ENCODE data around the gene AIRE.

The AIRE gene

DNA sequence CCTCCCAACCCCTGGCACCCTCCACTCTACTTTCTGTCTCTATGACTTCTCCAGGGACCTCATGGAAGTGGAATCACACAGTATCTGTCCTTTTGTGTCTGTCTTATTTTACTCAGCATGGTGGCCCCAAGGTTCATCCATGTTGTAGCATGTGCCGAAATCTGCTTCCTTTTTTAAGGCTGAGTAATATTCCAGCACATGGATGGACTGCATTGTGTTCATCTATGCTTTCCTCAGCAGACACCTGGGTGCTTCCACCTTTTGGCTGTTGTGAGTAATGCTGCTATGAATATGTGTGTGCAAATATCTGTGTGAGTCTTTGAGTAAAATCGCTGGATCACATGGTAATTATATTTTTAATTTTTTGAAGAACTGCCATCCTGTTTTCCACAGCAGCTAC lies 12.6 kb downstream of the AIRE start:
- TF ChIP-seq, protein P1, sequence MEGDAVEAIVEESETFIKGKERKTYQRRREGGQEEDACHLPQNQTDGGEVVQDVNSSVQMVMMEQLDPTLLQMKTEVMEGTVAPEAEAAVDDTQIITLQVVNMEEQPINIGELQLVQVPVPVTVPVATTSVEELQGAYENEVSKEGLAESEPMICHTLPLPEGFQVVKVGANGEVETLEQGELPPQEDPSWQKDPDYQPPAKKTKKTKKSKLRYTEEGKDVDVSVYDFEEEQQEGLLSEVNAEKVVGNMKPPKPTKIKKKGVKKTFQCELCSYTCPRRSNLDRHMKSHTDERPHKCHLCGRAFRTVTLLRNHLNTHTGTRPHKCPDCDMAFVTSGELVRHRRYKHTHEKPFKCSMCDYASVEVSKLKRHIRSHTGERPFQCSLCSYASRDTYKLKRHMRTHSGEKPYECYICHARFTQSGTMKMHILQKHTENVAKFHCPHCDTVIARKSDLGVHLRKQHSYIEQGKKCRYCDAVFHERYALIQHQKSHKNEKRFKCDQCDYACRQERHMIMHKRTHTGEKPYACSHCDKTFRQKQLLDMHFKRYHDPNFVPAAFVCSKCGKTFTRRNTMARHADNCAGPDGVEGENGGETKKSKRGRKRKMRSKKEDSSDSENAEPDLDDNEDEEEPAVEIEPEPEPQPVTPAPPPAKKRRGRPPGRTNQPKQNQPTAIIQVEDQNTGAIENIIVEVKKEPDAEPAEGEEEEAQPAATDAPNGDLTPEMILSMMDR (IDR thresholded peaks at IDR 0.05; ENCODE audit: insufficient read depth, low read length, poor library complexity, severe bottlenecking): no peak
- no peak for TF ChIP-seq EZH2phosphoT487 (conservative IDR thresholded peaks at IDR 0.05; ENCODE audit: low read length)
- Histone ChIP-seq H3K4me3 (ENCODE audit: insufficient read depth, low read length, poor library complexity, severe bottlenecking) (no peak overlapping the region), H4K20me1 (ENCODE audit: low read depth, low read length) (no peaks in the 10 kb centered on the region; the same call in 1 of the 2 replicates), H3K9ac (ENCODE audit: low read length) (no peak overlapping the region), H3K27ac (ENCODE audit: low read depth, low read length) (no peak overlapping the region), H3K79me2 (ENCODE audit: insufficient read depth, low read length) (peaks cover 21% of the 10 kb centered on the region), H2AFZ (ENCODE audit: low read depth, low read length, severe bottlenecking) (no peak overlapping the region), H3K4me2 (ENCODE audit: low read depth, low read length, poor library complexity, severe bottlenecking) (no peak overlapping the region), H3K9me2 (replicated peaks; ENCODE audit: insufficient read depth, low read length) (no peaks in the 10 kb centered on the region), H3K27me3 (ENCODE audit: low read length) (no peaks in the 10 kb centered on the region), H3F3A (ENCODE audit: insufficient read depth) (peaks cover 6% of the 10 kb centered on the region), H3K9me3 (ENCODE audit: insufficient read depth, low read length) (no peaks in the 10 kb centered on the region), H3K36me3 (ENCODE audit: low read length) (no peaks in the 10 kb centered on the region)

DNA sequence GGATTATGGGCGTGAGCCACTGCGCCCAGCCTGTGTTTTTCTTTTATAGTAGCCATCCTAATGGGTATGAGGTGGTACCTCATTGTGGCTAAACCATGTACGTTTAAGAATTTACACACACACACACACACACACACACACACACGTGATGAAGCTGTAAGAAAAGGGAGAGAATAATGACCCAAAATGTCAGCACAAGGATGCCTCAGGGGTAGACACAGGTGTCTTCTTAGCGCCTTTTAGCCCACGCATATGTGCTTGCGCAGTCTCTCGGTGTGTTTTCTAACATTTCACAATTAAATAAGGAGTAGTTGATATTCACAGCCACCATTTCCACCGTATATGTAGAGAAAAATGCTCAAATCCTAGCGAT lies 13.4 kb downstream of the AIRE start:
- Histone ChIP-seq H2AFZ (ENCODE audit: low read depth, low read length, severe bottlenecking) (peak overlapping the region; percentile 55), H4K20me1 (ENCODE audit: low read depth, low read length) (no peaks in the 10 kb centered on the region; the same call in 1 of the 2 replicates), H3K27ac (ENCODE audit: low read depth, low read length) (peak overlapping the region; percentile 74), H3K4me2 (ENCODE audit: low read depth, low read length, poor library complexity, severe bottlenecking) (peak overlapping the region; percentile 91), H3K9ac (ENCODE audit: low read length) (peak overlapping the region; percentile 72), H3K27me3 (ENCODE audit: low read length) (no peaks in the 10 kb centered on the region), H3F3A (ENCODE audit: insufficient read depth) (peaks cover 6% of the 10 kb centered on the region), H3K79me2 (ENCODE audit: insufficient read depth, low read length) (peaks cover 27% of the 10 kb centered on the region), H3K4me3 (ENCODE audit: insufficient read depth, low read length, poor library complexity, severe bottlenecking) (peak overlapping the region; percentile 72), H3K9me2 (replicated peaks; ENCODE audit: insufficient read depth, low read length) (no peaks in the 10 kb centered on the region), H3K36me3 (ENCODE audit: low read length) (no peaks in the 10 kb centered on the region), H3K9me3 (ENCODE audit: insufficient read depth, low read length) (no peaks in the 10 kb centered on the region)
- TF ChIP-seq, protein P1 (IDR thresholded peaks at IDR 0.05; ENCODE audit: insufficient read depth, low read length, poor library complexity, severe bottlenecking): no peak
- no peak for TF ChIP-seq EZH2phosphoT487 (conservative IDR thresholded peaks at IDR 0.05; ENCODE audit: low read length)

DNA sequence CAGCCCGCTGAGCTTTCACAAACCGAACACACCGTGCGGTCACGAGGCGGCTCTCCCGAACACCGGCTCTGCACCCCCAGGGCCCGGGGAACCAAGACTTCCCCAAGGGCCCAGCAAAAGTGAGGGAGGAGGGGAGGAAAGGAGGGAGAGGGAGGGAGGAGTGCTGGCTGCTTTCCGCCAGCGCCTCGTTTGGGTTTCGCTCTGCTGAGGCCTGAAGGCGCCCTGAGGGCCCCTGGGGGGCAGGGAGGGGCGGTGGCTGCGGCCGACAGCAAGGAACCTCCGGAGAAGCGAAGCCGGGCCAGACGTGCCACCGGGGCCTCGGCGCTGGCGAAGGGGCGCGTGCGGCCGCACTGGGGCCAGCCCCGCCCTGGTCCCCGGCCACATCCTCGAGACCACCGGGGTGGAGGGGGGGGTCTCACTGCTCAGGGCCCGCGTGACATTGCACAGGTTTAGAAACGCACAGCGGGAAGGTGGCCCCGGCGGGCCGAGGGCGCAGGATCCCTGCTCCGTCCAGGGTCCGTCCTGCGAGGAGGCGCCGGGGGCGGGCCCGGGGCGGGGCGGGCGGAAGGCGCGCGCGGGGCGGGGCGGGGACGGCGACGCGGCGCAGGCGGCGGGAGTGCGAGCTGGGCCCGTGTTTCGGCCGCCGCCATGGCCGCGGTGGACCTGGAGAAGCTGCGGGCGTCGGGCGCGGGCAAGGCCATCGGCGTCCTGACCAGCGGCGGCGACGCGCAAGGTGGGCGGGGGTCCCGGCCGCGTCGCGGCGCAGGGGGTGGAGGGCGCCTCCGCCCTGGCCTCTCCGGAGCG lies 14.0 kb downstream of the AIRE start, which contains the start of gene PFKL:
TSS of gene PFKL (plus strand) at position 596 of the 804 bp plus-strand sequence. CDS start at position 649, 53 bp downstream.
- H3K9me3 ChIP-seq (ENCODE audit: insufficient read depth, low read length): no peaks in the 10 kb centered on the region
- peak within 1 kb of the TSS; percentile 55 for H2AFZ ChIP-seq (ENCODE audit: low read depth, low read length, severe bottlenecking)
- H3K27ac ChIP-seq (ENCODE audit: low read depth, low read length): peak within 1 kb of the TSS; percentile 74

More for the DNA sequence above, 14.0 kb downstream of the AIRE start, which contains the start of gene PFKL:
- H3K27me3 ChIP-seq (ENCODE audit: low read length): no peaks in the 10 kb centered on the region
- no peaks in the 10 kb centered on the region for H3K36me3 ChIP-seq (ENCODE audit: low read length)
- no peaks in the 10 kb centered on the region for H3K9me2 ChIP-seq (replicated peaks; ENCODE audit: insufficient read depth, low read length)
- H3F3A ChIP-seq (ENCODE audit: insufficient read depth): peaks cover 6% of the 10 kb centered on the region
- H3K79me2 ChIP-seq (ENCODE audit: insufficient read depth, low read length): peaks cover 27% of the 10 kb centered on the region
- TF ChIP-seq, protein P1 (IDR thresholded peaks at IDR 0.05; ENCODE audit: insufficient read depth, low read length, poor library complexity, severe bottlenecking): no peak
- no peak for TF ChIP-seq EZH2phosphoT487 (conservative IDR thresholded peaks at IDR 0.05; ENCODE audit: low read length)
- H3K4me2 ChIP-seq (ENCODE audit: low read depth, low read length, poor library complexity, severe bottlenecking): peak within 1 kb of the TSS; percentile 91
- H4K20me1 ChIP-seq (ENCODE audit: low read depth, low read length): no peaks in the 10 kb centered on the region; the same call in 1 of the 2 replicates
- peak within 1 kb of the TSS; percentile 72 for H3K9ac ChIP-seq (ENCODE audit: low read length)
- H3K4me3 ChIP-seq (ENCODE audit: insufficient read depth, low read length, poor library complexity, severe bottlenecking): peak within 1 kb of the TSS; percentile 72

All from SU-DHL-6 (cell line).